NK-92 (cell line): ENCODE measurements around the gene TBC1D5.
"Not testable (repeated sequence)": the region's sequence is repeated elsewhere in the genome, so short reads cannot be mapped to it uniquely, and the experiment has no call there.

Experiments used
- DNase-seq: peaks from one replicate; lab custom pipeline; 2025; ENCODE audit not compliant: unreplicated experiment; lab: John Stamatoyannopoulos, UW

TBC1D5 gene

DNA sequence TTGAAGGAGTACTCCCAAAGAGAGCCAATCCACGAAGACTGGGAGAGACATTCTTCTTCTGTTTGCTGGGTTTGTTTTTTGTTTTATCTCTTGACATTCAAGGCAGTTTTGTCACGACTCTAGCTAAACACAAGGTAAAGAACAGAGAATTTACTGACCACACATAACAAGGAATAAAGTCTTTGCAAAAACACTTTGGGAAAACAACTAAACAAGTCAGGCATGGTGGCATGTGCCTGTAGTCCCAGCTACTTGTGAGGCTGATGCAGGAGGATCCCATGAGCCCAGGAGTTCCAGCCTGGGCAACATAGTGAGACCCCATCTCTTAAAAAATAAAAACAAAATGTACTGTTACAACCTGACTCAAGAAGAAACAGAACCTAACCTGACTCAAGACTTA is 28.0 kb downstream of the TBC1D5 start:
- no peak for DNase-seq

DNA sequence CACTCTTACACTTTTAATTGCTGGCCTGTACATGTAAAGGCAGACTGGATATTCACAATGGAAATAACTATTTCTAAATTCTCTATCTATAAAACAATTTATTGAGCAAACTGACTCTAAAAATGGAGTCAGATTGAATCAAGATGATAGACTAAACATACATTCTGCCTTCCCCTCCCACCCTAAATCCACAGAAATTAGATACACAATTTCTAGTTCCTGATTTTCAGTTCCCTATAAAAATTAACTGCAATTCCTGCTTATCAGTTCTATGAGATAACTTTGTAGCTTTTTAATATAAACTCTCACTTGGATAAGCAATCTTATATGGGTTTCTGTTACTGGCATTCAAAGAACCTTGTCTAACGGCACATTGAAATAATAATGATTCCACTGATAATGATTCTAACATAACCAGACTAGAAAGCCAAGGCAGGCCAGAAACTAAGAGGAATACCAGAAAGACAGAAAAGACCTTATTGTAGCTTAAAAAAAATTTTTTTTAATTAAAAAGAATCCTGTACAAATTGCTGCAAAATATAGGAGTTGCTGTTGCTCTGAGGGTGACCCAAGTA is 33.1 kb downstream of the TBC1D5 start:
- no peak for DNase-seq

DNA sequence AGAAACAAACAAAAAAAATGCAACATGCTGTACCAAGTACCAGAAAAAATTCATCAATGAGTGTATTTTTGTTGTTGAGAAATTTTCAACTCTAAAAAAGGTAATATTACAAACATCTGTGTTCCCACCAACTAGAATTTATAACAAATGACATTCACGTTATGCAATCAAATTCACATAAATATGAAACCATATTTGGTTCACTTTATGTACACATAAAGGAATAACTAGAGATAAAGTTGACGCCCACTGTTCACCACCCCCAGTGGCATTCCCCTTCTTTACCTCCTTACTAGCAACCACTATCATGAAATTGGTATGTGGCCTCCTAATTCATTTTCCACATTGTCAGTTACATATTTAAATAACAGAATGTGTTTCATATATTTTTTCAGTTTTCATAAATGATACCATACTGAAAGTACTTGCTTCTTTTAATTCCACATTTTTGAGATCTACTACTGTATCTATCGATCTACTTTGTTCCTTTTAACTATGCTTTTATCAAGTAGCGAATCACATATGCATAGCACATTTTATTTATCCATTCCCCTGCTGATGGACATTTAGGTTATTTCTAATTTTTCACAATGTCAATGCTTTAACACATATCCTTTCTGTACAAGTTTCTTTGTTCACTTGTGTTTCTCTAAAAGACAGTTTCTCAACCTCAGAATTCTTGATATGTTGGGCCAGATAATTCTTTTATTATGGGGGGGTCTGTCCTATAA is 34.5 kb downstream of the TBC1D5 start:
- no peak for DNase-seq

DNA sequence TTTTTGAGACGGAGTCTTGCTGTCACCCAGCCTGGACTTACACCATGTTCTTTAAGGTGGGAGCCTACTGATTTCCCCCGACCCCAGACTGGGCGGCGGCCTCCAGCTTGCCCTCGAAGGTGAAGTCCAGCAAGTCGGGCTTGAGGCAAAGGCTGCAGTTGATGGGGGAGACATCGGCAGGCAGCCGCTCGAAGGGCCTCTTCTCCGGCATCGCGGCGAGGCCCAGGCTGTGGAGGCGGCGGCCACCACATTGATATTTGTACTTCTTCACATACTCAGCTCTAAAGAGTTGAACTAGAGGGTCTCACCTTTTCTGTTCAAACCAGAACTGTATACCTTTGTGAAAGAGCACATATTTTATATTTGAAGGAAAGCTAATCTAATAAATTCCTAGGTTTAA is 36.4 kb downstream of the TBC1D5 start:
- DNase-seq, result not testable (repeated sequence)

DNA sequence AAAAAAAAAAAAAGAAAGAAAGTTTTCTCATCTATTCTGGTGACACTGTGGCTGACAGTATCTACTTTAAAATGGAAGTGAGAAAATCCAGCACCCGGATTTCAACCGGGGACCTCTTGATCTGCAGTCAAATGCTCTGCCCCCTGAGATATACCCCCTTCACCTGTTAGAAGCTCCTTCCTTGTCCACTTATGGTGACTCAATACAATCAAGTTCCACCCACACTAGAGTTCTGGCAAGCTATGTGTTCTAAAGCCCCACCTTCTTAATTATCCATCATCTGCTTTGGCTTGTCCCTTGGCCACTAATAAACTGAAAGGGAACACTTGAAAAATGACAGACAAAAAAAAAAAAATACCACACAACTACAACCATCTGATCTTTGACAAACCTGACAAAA is 42.6 kb downstream of the TBC1D5 start:
- DNase-seq, result not testable (repeated sequence)

DNA sequence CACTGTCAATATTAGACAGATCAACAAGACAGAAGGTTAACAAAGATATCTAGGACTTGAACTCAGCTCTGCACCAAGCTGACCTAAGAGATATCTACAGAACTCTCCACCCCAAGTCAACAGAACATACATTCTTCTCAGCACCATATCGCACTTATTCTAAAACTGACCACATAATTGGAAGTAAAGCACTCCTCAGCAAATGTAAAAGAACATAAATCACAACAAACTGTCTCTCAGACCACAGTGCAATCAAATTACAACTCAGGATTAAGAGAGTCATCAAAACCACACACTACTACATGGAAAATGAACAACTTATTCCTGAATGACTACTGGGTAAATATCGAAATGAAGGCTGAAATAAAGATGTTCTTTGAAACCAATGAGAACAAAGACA is 46.8 kb downstream of the TBC1D5 start:
- not testable (repeated sequence) for DNase-seq

DNA sequence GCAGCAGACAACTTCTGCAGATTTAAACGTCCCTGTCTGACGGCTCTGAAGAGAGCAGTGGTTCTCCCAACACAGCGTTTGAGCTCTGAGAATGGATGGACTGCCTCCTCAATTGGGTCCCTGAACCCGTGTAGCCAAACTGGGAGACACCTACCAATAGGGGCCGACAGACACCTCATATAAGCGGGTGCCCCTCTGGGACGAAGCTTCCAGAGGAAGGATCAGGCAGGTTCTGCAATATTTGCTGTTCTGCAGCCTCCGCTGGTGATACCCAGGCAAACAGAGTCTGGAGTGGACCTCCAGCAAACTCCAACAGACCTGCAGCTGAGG is 48.8 kb downstream of the TBC1D5 start:
- DNase-seq, result not testable (repeated sequence)

DNA sequence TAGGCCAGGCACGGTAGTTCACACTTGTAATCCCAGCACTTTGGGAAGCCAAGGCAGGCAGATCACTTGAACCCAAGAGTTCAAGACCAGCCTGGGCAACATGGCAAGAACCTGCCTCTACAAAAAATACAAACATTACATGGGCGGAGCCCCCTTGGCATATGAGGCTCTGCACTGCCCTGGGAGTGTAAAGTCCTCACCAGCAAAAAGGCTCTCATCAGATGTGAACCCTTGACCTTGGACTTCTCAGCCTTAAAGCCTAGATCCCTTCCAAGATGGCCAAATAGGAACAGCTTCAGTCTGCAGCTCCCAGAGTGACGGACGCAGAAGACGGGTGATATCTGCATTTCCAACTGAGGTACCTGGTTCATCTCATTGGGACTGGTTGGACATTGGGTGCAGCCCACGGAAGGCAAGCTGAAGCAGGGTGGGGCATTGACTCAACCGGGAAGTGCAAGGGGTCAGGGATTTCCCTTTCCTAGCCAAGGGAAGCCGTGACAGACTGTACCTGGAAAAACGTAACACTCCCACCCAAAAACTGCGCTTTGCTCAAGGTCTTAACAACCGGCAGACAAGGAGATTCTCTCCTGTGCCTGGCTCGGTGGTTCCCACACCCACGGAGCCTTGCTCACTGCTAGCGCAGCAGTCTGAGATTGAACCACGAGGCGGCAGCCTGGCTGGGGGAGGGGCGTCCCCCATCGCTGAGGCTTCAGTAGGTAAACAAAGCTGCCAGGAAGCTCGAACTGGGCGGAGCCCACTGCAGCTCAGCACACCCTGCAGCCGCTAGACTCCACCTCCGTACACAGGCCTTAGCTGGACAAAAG is 49.4 kb downstream of the TBC1D5 start:
- DNase-seq, result not testable (repeated sequence)

DNA sequence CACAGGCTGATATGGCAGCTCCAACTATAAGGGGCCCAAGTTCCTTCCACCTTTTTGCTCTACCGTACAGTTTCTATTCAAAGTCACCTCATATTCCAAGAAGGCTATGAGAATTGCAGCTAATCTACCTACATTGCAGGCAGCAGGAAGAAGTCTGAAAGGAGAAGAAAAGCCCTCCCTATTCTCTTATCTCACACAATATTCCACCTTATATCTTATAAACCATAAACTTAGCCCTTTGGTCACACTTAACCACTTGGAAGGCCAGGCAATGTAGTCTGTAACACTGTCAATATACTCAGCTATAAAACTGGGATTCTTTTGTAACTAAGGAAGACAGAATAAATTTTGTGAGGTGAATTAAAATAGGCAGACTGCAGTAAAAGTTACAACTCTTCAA is 54.9 kb downstream of the TBC1D5 start:
- DNase-seq, result no peak

DNA sequence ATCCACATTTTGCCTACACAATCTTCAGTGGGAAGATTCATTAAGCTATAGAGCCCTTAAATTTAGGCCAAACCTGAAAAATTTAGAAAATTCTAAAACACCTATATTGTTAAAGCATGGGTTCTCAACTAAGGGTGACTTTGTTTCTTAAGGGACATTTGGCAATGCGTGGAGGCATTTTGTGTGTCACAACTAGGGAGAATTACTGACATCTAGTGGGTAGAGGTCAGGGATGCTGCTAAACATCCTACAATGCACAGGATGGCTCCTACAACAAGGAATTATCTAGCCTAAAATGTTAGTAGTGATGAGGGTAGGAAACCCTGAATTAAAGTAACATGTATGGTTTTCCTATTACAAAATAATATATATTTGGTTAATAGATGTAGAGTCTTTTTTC is 55.8 kb downstream of the TBC1D5 start:
- no peak for DNase-seq

DNA sequence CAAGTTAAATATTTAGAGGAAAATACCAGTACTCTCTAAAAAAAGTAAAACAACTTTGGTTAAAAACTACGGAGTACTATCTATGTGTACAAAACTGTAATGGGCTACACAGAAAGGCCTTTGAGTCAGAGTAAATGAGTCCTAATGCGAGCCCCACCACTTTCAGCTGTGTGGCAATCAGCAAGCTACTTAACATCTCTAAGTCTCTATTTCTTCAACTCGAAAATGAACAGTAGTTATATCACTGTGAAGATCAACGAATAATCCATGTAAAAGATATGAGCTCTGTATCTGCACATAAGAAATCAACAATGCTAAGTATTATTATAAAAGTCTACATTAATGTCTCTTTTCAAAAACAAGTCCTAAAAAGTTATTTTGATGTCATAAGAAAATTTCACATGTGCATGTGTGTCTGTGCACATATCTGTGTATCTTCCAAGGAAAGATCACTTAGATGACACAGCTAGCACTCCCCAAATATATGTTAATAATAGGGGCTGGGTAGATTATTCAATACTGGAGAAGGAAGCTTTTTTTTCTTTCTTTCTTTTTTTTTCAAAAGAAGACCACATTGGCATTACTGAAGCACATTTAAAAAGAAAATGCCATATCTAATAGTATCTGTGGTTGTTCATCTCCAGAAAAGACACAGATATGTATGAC is 58.8 kb downstream of the TBC1D5 start:
- DNase-seq, result no peak

DNA sequence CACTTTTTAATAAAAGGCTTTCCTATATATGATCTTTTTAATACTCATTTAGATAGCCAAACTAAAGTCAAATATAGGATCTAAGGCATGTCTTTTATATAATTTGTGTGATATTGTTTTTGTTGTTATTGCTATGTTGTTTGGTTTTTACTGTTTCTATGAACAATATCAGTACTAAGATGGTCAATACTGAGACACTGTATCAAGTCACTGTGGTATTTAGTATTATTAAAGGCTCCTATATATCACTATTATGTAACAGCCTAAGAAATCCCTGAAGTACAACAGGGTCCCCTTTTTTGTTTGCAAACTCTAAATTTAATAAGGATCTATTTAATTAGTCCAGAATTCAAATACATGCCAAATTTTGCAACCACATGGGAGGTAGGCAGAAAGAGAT is 61.9 kb downstream of the TBC1D5 start:
- no peak for DNase-seq

DNA sequence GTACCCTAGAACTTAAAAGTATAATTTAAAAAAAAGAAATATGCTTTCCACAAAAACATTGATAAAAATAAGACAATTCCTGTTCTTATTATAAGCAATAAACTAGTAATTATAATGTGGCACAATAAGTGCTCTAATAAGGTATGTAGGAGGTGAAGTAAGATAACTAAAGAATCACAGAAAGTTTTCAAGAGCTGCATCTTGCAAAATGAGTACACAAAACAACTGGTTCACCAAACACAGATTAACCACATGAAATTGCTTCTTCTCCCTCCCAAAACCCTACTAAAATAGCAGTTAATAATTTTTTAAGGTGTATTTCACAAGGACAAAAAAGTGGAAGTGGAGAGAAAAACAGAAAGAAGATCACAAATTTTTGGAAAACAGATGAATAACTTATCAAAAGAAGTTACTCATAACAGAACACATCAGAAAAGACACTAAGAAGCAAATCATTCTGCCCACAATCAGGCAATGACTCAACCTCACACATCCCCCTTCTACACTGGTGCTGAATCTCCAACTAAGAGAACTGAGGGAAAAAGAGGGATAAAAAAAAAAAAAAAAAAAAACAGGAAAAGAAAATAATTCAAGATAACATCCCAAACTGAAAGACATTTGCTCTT is 64.2 kb downstream of the TBC1D5 start:
- DNase-seq, result no peak

DNA sequence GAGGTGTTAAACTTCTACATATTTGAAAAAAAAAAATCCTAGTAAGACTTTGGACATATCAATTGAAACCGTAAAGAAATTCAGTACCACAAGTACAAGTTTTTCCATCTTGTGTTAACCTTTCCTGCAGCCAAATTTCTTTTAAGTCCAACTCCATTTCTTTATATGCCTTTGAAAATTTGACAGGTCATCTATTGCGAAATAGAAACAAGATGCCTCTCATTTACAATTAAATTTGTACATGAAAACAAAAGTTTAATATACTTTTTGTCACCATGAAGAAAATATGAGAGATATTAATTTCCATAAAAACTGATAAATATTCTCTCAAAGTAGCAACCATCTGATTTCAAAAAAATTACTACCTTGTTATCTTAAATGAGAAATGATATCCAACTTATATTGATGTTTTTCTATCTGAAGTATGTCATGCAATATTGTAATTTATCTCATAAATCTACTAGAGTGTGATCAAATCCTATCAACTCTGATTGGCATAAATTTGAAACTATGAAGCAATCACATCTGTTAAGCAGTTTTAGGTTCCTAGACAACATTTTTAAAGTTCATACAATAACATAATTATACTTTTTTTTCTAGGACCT is 68.2 kb downstream of the TBC1D5 start:
- DNase-seq, result no peak

DNA sequence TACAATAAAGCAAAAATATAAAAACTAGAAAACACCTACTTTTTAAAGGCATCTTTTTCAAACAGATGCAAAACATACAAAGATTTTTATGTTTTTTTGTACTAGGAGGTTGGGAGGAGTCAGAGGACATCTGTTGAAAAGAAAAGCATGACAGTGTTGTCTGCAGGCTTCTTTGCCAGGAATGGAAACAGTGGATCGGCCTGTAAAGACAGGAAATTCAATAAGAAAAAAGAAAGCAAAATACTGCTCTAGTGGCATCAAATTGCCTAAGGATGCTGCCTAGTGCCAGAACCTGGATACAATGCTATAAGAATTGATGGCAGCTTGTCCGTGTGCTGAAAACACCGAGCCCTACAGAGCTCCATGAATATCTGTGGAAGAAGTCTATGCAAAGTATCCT is 69.9 kb downstream of the TBC1D5 start:
- no peak for DNase-seq

DNA sequence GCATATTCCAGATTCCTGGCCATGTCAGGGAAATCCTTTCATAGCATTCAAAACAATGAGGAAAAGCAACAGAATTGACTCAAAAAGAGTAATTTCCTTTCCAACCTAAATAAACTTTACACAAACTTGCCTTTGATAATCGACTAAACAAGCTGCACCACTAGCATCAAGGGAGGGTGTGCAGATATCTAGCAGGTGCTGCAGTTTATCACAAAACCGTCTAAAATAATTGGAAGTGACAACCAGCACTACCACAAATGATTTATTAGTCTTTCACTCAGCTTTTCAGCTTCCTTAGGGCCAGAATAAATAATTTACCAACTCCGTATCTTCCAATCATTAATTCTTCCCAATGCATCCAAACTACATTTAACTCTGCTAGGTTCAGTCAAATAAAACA is 71.7 kb downstream of the TBC1D5 start:
- DNase-seq, result no peak

DNA sequence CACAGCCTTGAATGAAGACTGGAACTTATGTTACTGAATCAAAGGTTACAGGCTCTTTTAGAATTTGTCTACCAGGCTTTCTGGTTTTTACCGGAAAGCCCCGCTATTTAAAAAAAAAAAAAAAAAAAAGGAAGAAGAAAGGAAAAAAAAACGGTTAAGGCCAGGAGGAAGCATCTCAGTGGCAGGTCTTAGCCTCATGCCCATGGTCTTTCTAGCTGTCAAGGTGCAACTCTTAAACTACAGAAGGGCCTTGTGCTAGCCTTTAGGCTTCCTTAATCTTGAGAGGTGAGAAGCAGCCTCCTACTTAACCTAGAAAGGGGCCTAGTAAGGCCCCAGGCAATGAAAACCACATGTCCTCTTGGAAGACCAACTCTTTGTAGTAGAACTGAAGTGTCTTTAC is 77.5 kb downstream of the TBC1D5 start:
- no peak for DNase-seq

DNA sequence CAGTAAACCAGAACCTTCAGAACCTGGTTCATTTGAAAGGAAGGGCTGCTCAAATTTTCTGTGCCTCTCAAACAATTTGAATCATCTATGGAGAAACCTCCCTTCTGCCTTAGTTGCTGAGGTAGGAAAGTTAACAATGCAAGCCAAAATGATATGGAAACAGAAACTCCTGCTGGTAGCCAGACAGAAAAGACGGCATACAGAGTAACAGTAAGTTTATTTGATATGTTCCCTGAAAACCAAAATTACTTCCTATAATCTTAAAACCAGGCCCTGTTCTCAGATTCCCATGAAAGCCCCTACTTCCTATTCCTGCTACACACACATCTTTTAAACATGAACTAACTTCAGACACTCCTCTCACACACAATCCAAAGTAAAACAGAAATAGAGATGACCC is 86.2 kb downstream of the TBC1D5 start:
- no peak for DNase-seq

DNA sequence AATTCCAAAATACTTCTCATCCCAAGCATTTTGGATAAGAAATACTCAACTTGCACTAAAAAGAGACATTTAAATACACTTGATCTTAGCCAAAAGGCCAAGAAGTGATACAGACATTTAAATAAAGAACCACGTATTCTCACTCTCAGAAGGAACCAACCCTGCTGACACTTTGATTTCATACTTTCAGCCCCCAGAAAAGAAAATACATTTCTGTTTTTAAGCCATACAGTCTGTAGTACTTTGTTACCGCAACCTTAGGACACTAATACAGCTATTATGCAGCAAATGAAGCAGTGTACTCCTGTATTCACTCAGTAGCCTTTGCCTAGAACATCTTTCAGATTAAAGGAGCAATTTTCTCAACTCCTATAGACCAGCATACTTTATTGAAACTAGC is 86.7 kb downstream of the TBC1D5 start:
- DNase-seq, result no peak

DNA sequence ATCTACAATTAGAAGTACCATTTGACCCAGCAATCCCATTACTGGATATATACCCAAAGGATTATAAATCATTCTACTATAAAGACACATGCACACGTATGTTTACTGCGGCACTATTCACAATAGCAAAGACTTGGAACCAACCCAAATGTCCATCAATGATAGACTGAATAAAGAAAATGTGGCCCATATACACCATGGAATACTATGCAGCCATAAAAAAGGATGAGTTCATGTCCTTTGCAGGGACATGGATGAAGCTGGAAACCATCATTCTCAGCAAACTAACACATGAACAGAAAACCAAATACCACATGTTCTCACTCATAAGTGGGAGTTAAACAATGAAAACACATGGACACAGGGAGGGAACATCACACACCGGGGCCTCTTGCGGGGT is 92.7 kb downstream of the TBC1D5 start:
- not testable (repeated sequence) for DNase-seq
